ENCODE data around the gene ADNP.

Gene ADNP

GRCh38 chr20:50873585-50873984 lies 57.7 kb downstream of the ADNP start:
- H3K4me3 ChIP-seq (ENCODE audit: low read depth, low read length), result no peak overlapping the region
- no peak overlapping the region for H3K27ac ChIP-seq
- TF ChIP-seq, protein P1, sequence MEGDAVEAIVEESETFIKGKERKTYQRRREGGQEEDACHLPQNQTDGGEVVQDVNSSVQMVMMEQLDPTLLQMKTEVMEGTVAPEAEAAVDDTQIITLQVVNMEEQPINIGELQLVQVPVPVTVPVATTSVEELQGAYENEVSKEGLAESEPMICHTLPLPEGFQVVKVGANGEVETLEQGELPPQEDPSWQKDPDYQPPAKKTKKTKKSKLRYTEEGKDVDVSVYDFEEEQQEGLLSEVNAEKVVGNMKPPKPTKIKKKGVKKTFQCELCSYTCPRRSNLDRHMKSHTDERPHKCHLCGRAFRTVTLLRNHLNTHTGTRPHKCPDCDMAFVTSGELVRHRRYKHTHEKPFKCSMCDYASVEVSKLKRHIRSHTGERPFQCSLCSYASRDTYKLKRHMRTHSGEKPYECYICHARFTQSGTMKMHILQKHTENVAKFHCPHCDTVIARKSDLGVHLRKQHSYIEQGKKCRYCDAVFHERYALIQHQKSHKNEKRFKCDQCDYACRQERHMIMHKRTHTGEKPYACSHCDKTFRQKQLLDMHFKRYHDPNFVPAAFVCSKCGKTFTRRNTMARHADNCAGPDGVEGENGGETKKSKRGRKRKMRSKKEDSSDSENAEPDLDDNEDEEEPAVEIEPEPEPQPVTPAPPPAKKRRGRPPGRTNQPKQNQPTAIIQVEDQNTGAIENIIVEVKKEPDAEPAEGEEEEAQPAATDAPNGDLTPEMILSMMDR (IDR thresholded peaks at IDR 0.05; ENCODE audit: low read depth, low read length), result no peak
- no peak for DNase-seq
- H3K27me3 ChIP-seq (ENCODE audit: insufficient read depth, low read depth, severe bottlenecking), result no peaks in the 10 kb centered on the region
- no peaks in the 10 kb centered on the region for H3K36me3 ChIP-seq
- H3K9me3 ChIP-seq (ENCODE audit: severe bottlenecking), result no peaks in the 10 kb centered on the region

DNA sequence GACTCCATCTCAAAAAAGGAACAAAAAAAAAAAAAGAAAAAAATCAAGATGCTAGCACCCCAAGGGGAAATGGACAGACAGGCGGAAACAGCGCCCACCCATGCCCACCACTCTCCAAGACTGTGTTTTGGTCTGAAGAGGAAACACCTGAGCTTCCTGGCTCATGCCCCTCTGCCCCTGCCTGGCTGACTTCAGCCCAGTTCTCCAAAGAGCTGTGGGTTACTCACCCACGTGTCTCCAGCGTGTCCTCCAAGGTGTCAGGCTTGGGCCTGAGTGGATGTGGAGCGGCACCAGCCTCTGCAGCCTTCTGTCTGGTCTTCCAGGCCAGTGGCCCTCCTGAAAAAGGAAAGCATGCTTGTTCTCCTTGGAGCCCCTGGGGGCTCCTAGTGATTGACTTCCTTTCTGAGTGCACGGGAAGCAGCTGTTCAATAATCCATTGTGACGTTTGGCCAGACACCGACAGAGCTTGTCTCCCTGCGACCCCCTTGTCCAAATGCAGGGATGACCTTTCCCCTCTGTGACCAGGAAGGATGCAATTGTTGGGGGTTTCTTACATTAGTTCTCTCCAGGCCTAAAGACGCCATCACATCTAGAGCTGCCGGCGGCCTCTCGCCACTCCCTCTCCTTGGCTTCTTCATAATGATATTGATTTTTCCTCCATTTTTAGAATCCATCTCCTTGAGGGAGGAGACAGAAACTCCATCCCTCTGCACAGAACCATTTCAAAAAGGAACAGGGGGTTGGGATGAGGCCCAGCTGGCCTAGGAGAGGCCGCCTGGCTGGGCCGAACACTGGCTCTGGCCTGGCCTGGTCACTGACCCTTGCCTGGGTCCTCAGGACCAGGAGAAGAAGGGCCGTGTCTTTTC lies 58.4 kb downstream of the ADNP start:
- DNase-seq, result no peak
- Histone ChIP-seq H3K27ac (no peak overlapping the region), H3K9me3 (ENCODE audit: severe bottlenecking) (no peaks in the 10 kb centered on the region), H3K27me3 (ENCODE audit: insufficient read depth, low read depth, severe bottlenecking) (no peaks in the 10 kb centered on the region), H3K36me3 (no peaks in the 10 kb centered on the region), H3K4me3 (ENCODE audit: low read depth, low read length) (no peak overlapping the region)
- TF ChIP-seq, protein P1 (IDR thresholded peaks at IDR 0.05; ENCODE audit: low read depth, low read length), result no peak

GRCh38 chr20:50870561-50871161 lies 60.6 kb downstream of the ADNP start:
- no peak for DNase-seq
- TF ChIP-seq, protein P1 (IDR thresholded peaks at IDR 0.05; ENCODE audit: low read depth, low read length), result no peak
- H3K4me3 ChIP-seq (ENCODE audit: low read depth, low read length), result no peak overlapping the region
- H3K36me3 ChIP-seq, result no peaks in the 10 kb centered on the region
- no peaks in the 10 kb centered on the region for H3K9me3 ChIP-seq (ENCODE audit: severe bottlenecking)
- no peaks in the 10 kb centered on the region for H3K27me3 ChIP-seq (ENCODE audit: insufficient read depth, low read depth, severe bottlenecking)
- no peak overlapping the region for H3K27ac ChIP-seq

DNA sequence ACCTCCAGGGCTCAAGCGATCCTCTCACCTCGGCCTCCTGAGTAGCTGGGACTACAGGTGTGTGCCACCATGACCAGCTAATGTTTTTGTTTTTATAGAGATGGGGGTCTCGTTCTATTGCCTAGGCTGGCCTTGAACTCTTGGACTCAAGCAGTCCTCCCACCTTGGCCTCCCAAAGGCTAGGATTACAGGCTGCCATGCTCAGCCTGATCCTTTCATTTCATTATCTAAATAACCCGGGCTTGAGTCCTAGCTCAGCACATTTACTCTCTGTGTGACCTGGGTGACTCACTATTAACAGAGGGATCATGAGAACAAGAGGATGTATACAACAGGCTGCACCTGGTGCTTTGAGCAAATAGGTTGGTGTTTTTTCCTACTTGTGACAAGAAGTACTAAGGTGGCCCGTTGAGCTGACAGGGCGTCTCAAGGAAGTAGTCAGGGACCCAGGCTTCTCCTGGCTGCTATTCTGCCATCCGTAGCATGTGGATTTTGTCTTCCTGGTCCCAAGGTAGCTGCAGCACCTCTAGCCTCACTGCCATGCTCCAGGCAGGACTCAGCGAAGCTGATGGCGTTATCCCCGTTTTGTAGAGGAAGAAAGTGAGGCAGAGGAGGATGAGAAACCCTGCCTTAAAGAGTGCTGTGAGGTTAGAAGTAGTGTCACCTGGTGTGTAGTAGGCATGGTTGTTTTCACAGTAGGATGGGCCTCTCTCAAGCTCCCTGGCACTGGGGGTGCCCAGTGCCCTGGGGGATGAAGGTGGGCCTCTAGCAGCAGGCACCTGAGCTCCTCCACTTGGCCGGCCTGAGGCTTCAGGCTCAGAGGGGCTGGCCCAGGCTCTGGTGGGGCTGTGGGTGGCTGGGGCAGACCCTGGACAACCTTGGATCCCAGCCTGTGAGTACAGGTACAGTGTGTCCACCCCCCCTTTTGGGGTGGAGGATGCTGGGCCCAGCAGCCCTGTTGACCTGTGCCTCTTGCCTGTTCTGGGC lies 62.4 kb downstream of the ADNP start:
- no peaks in the 10 kb centered on the region for H3K36me3 ChIP-seq

DNA sequence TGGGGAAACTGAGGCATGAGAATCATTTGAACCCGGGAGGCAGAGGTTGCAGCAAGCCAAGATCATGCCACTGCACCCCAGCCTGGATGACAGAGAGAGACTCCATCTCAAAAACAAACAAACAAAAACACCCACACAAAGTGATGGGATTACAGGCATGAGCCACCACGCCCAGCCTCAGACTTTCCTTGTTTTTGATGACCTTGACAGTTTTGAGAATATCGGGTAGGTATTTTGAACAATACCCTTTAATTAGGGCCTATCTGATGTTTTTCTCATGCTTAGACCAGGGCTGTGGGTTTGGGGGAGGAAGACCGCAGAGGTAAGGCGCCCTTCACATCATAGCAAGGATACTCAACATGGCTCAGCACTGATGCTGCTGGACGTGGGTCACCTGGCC lies 63.4 kb downstream of the ADNP start:
- H3K27ac ChIP-seq, result no peak overlapping the region
- DNase-seq, result no peak
- TF ChIP-seq, protein P1 (IDR thresholded peaks at IDR 0.05; ENCODE audit: low read depth, low read length), result no peak
- no peaks in the 10 kb centered on the region for H3K9me3 ChIP-seq (ENCODE audit: severe bottlenecking)
- no peak overlapping the region for H3K4me3 ChIP-seq (ENCODE audit: low read depth, low read length)
- H3K27me3 ChIP-seq (ENCODE audit: insufficient read depth, low read depth, severe bottlenecking), result no peaks in the 10 kb centered on the region
- H3K36me3 ChIP-seq, result no peaks in the 10 kb centered on the region

More for the DNA sequence above, 62.4 kb downstream of the ADNP start:
- H3K27ac ChIP-seq, result no peak overlapping the region
- no peaks in the 10 kb centered on the region for H3K27me3 ChIP-seq (ENCODE audit: insufficient read depth, low read depth, severe bottlenecking)
- no peak for DNase-seq
- H3K9me3 ChIP-seq (ENCODE audit: severe bottlenecking), result no peaks in the 10 kb centered on the region
- H3K4me3 ChIP-seq (ENCODE audit: low read depth, low read length), result no peak overlapping the region
- TF ChIP-seq, protein P1 (IDR thresholded peaks at IDR 0.05; ENCODE audit: low read depth, low read length), result no peak
